H1 (cell line): ENCODE measurements around the gene COX10. TPM values are rescaled to one million over a fixed set of nuclear protein-coding genes. Genes with fewer than 3 reads are reported as not detected.
A peak's percentile ranks its signal among the peaks of the same experiment; 100 is the strongest.

Source experiments
- CTCF ChIA-PET: fragments of 300-600 bp; sonication (Branson Sonifier 250); formaldehyde crosslinking; loops from one replicate; lab custom pipeline; 2021; ENCODE audit not compliant: partially characterized antibody; lab: Charles Lee
- POLR2A ChIA-PET: fragments of 300-600 bp; sonication (Branson Sonifier 250); formaldehyde crosslinking; loops from one replicate; lab custom pipeline; 2021; ENCODE audit warnings: inconsistent platforms; ENCODE audit not compliant: partially characterized antibody; lab: Charles Lee
- DNase-seq, 2 experiments: peaks; one replicate each; pipeline versions ENCODE4 v3.0.0 to v3.0.0-alpha.2; 2010 to 2022; ENCODE audit warnings: low spot score in 2 of 2, low read depth in 1 of 2, mixed read lengths in 1 of 2
- FAIRE-seq: peaks from 2 replicates; lab custom pipeline; 2011; peaks lifted over from hg19 to GRCh38; lab: Jason Lieb, UNC
- H2AFZ ChIP-seq: 2 replicates; pipeline ENCODE4 v1.8.1; 2012; ENCODE audit warnings: low read length, inconsistent platforms
- H2AK5ac ChIP-seq: 2 replicates; pipeline ENCODE4 v1.6.1; 2013; ENCODE audit warnings: low read depth, low read length
- H2BK120ac ChIP-seq: replicated peaks from 2 replicates; pipeline ENCODE3; 2013; ENCODE audit warnings: low read depth, low read length, inconsistent platforms
- H2BK12ac ChIP-seq: 2 replicates; pipeline ENCODE4 v1.6.1; 2013; ENCODE audit warnings: low read depth, low read length
- H2BK15ac ChIP-seq: 2 replicates; pipeline ENCODE4 v1.6.1; 2013; ENCODE audit warnings: low read length
- H2BK20ac ChIP-seq: 2 replicates; pipeline ENCODE4 v1.6.1; 2013; ENCODE audit warnings: low read length
- H2BK5ac ChIP-seq: 2 replicates; pipeline ENCODE4 v1.6.1; 2013; ENCODE audit warnings: low read depth, low read length
- H3K14ac ChIP-seq: 2 replicates; pipeline ENCODE4 v1.6.1; 2013; ENCODE audit warnings: inconsistent platforms; ENCODE audit not compliant: insufficient read length
- H3K18ac ChIP-seq: 2 replicates; pipeline ENCODE4 v1.6.1; 2013; ENCODE audit warnings: low read length; ENCODE audit errors: extremely low read depth
- H3K23ac ChIP-seq: 2 replicates; pipeline ENCODE4 v1.6.1; 2013; ENCODE audit warnings: inconsistent platforms; ENCODE audit not compliant: insufficient read length
- H3K23me2 ChIP-seq: 2 replicates; pipeline ENCODE4 v1.6.1; 2013; ENCODE audit warnings: low read depth, low read length
- H3K27ac ChIP-seq: 2 replicates; pipeline ENCODE4 v1.6.1; 2011; ENCODE audit warnings: low read depth, low read length, inconsistent platforms
- H3K27me3 ChIP-seq, 4 experiments: replicated peaks in 1 of 4; 1 replicate in 1 of 4; 2 replicates in 3 of 4; pipeline versions ENCODE4 v1.6.1 to v1.8.1; 2011 to 2013; ENCODE audit warnings: low read length in 3 of 4, mild to moderate bottlenecking in 3 of 4, inconsistent platforms in 2 of 4, mixed read lengths in 2 of 4, moderate library complexity in 1 of 4; ENCODE audit not compliant: control insufficient read depth in 3 of 4, insufficient read depth in 3 of 4; ENCODE audit errors: extremely low read depth in 1 of 4
- H3K36me3 ChIP-seq, 4 experiments: 2 replicates each; pipeline versions ENCODE4 v1.6.1 to v1.8.1; 2011 to 2013; ENCODE audit warnings: mild to moderate bottlenecking in 4 of 4, low read length in 3 of 4, moderate library complexity in 2 of 4, control low read depth in 1 of 4, inconsistent platforms in 1 of 4; ENCODE audit not compliant: insufficient read depth in 4 of 4, control insufficient read depth in 2 of 4
- H3K4ac ChIP-seq: replicated peaks from 2 replicates; pipeline ENCODE3; 2013; ENCODE audit warnings: low read length, low read depth, mixed read lengths, inconsistent platforms; ENCODE audit not compliant: insufficient read length
- H3K4me1 ChIP-seq, 4 experiments: replicated peaks in 1 of 4; 1 replicate in 1 of 4; 2 replicates in 3 of 4; pipeline versions ENCODE4 v1.6.1 to v1.8.1; 2011 to 2013; ENCODE audit warnings: low read length in 3 of 4, inconsistent platforms in 2 of 4, mixed read lengths in 1 of 4; ENCODE audit not compliant: insufficient read depth in 4 of 4, control insufficient read depth in 3 of 4
- H3K4me2 ChIP-seq, 2 experiments: 2 replicates each; pipeline versions ENCODE4 v1.6.1 to v1.8.1; 2011 to 2013; ENCODE audit warnings: low read depth in 2 of 2, low read length in 2 of 2, control low read depth in 1 of 2, inconsistent platforms in 1 of 2, mild to moderate bottlenecking in 1 of 2; ENCODE audit not compliant: insufficient read depth in 1 of 2
- H3K4me3 ChIP-seq, 4 experiments: fragments of 200-600, 300-600 bp in 1 of 4; sonication (generic), shearing (Covaris generic), sonication (Bioruptor Twin) in 1 of 4; 2 replicates each; pipeline versions ENCODE4 v1.5.1 to v1.8.1; 2011 to 2016; ENCODE audit warnings: low read length in 4 of 4, low read depth in 3 of 4, control low read depth in 2 of 4, inconsistent platforms in 2 of 4, mild to moderate bottlenecking in 2 of 4, mixed read lengths in 1 of 4, moderate library complexity in 1 of 4; ENCODE audit not compliant: insufficient read depth in 2 of 4; ENCODE audit errors: extremely low read depth in 1 of 4
- H3K56ac ChIP-seq: replicated peaks from 2 replicates; pipeline ENCODE3; 2013; ENCODE audit warnings: low read depth, mild to moderate bottlenecking, mixed read lengths, low read length, inconsistent platforms; ENCODE audit not compliant: insufficient read length
- H3K79me1 ChIP-seq: 2 replicates; pipeline ENCODE4 v1.6.1; 2013; ENCODE audit warnings: low read depth, low read length, control low read depth
- H3K79me2 ChIP-seq, 2 experiments: 2 replicates each; pipeline versions ENCODE4 v1.6.1 to v1.8.1; 2012 to 2013; ENCODE audit warnings: low read length in 2 of 2, mild to moderate bottlenecking in 2 of 2, inconsistent platforms in 1 of 2; ENCODE audit not compliant: insufficient read depth in 2 of 2, control insufficient read depth in 1 of 2
- H3K9ac ChIP-seq, 4 experiments: replicated peaks in 1 of 4; 1 replicate in 1 of 4; 2 replicates in 3 of 4; pipeline versions ENCODE4 v1.6.1 to v1.8.1; 2011 to 2013; ENCODE audit warnings: low read depth in 3 of 4, low read length in 3 of 4, control low read depth in 2 of 4, mild to moderate bottlenecking in 2 of 4, moderate library complexity in 2 of 4, inconsistent platforms in 1 of 4; ENCODE audit errors: extremely low read depth in 1 of 4
- H3K9me3 ChIP-seq, 2 experiments: 2 replicates each; pipeline versions ENCODE4 v1.6.1 to v1.8.1; 2012 to 2013; ENCODE audit warnings: mild to moderate bottlenecking in 2 of 2, moderate library complexity in 2 of 2, control low read depth in 1 of 2, inconsistent platforms in 1 of 2, low read depth in 1 of 2, low read length in 1 of 2, mixed read lengths in 1 of 2; ENCODE audit not compliant: insufficient read depth in 2 of 2
- H4K20me1 ChIP-seq, 2 experiments: replicated peaks in 1 of 2; 2 replicates each; pipeline versions ENCODE3 to v1.8.1; 2011 to 2013; ENCODE audit warnings: inconsistent platforms in 2 of 2, low read length in 2 of 2, mild to moderate bottlenecking in 1 of 2; ENCODE audit not compliant: insufficient read depth in 2 of 2, control insufficient read depth in 1 of 2
- H4K5ac ChIP-seq: 2 replicates; pipeline ENCODE4 v1.6.1; 2013; ENCODE audit warnings: low read length, low read depth, mixed read lengths, inconsistent platforms; ENCODE audit not compliant: insufficient read length
- H4K8ac ChIP-seq: 2 replicates; pipeline ENCODE4 v1.8.0; 2013; ENCODE audit warnings: mild to moderate bottlenecking, moderate library complexity, low read length, inconsistent platforms; ENCODE audit not compliant: insufficient read depth; ENCODE audit errors: extremely low read depth
- H4K91ac ChIP-seq: replicated peaks from 2 replicates; pipeline ENCODE3; 2013; ENCODE audit warnings: low read length, mixed read lengths, inconsistent platforms; ENCODE audit not compliant: insufficient read length
- MAFK ChIP-seq: IDR thresholded peaks from 2 replicates; pipeline ENCODE4 v1.6.1; 2012; ENCODE audit warnings: low read depth, mild to moderate bottlenecking, improper control_type of control experiment, low read length
- RXRA ChIP-seq: IDR thresholded peaks from 2 replicates; pipeline ENCODE4 v1.6.1; 2011; ENCODE audit warnings: low read depth, mild to moderate bottlenecking, low read length, moderate library complexity; ENCODE audit not compliant: insufficient read depth
- WGBS, 2 experiments: shearing (Covaris generic) in 1 of 2; methylation state at CpG; one replicate each; pipeline versions ENCODE4 v1.1.6 to v1.1.7; 2013 to 2015; ENCODE audit warnings: low lambda C conversion rate in 2 of 2, mixed read lengths in 2 of 2, inconsistent platforms in 1 of 2, low coverage in 1 of 2, missing lambda C conversion rate in 1 of 2; ENCODE audit not compliant: insufficient replicate concordance in 2 of 2, insufficient coverage in 1 of 2, insufficient read length in 1 of 2; ENCODE audit errors: extremely low coverage in 1 of 2, missing lambda C conversion rate in 1 of 2; 5-methylcytosine and 5-hydroxymethylcytosine counted together
- polyA plus RNA-seq, 7 experiments: library from polyadenylated mRNA; depleted of rRNA in 3 of 7; stranded (reverse) in 5 of 7; unstranded in 2 of 7; fragments of >200 nt in 5 of 7; fragments of 200-250 nt in 2 of 7; gene quantifications; 1 replicate in 5 of 7; 2 replicates in 1 of 7; 4 replicates in 1 of 7; pipeline versions ENCODE4 v1.2.1 to v1.2.3, GENCODE V29; 2011 to 2013; ENCODE audit warnings: missing spikeins in 2 of 7, mixed read lengths in 2 of 7
- total RNA-seq: library from RNA; stranded (reverse); fragmentation: NEBNext Ultra II Directional; extraction: Animal tissue kit (Norgen Biotek cat#: 25700); gene quantifications from 2 replicates; pipeline ENCODE4 v1.2.1, GENCODE V29; 2021

The COX10 gene
- total and polyA plus RNA-seq, 2 of the 8 experiments (the other 6 are each of a cell fraction or from before 2014, with no cell fraction given), result 18.0 to 23.0 TPM

DNA sequence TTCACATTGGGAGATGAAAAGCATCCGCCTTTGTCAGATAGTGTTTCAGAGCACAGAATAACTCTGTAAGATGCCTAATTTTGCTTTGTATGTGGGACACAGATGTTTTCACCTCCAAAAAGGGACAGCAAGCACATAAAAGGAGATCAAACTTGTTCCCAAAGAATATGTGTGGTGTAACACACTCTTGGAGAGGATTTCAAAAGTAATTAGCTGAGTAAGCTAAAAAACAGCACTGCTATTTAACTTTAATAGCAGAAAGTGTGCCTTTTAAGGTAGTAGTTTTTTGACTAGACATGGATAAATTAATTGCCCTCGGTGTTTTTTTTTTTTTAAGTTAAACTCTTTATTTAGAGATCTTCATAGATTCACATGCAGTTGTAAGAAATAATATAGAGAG lies 65.2 kb downstream of the COX10 start:
- no peak overlapping the region for H2BK12ac ChIP-seq
- H3K23ac ChIP-seq, result no peak overlapping the region
- H3K23me2 ChIP-seq, result no peaks in the 10 kb centered on the region
- 83% methylated on average over 2 of the region's 2 CpGs; no CpG with 5 or more reads in 1 of the 2 experiments for WGBS, 2 experiments
- ChIA-PET POLR2A (no interaction called here), CTCF (interaction anchor here (0.6 to 0.7 kb wide), 2 partner anchors 301 to 778 kb away, joined by 3 read pairs; no protein-coding TSS in a partner anchor)
- no peaks in the 10 kb centered on the region for H3K27me3 ChIP-seq
- H3K27ac ChIP-seq, result no peak overlapping the region
- H4K20me1 ChIP-seq, result no peaks in the 10 kb centered on the region
- no peak overlapping the region for H2AFZ ChIP-seq
- H3K18ac ChIP-seq, result no peak overlapping the region
- FAIRE-seq (no peak), DNase-seq (no peak)
- H4K91ac ChIP-seq, result no peak overlapping the region
- H4K8ac ChIP-seq, result no peak overlapping the region
- no peak overlapping the region for H2BK15ac ChIP-seq
- H3K4ac ChIP-seq, result no peak overlapping the region
- peaks cover 0 to 7% of the 10 kb centered on the region in 2 experiments; a peak in 1 of 4 replicates for H3K79me2 ChIP-seq
- no peaks in the 10 kb centered on the region for H3K79me1 ChIP-seq
- no peak overlapping the region for H2BK120ac ChIP-seq
- H3K4me2 ChIP-seq, result no peak overlapping the region
- no peaks in the 10 kb centered on the region for H3K36me3 ChIP-seq
- no peak overlapping the region for H3K4me3 ChIP-seq
- no peak overlapping the region for H3K56ac ChIP-seq
- H2BK20ac ChIP-seq, result no peak overlapping the region
- H2AK5ac ChIP-seq, result no peak overlapping the region
- TF ChIP-seq MAFK (peak; percentile 88), RXRA (no peak)
- H3K9ac ChIP-seq, result no peak overlapping the region
- no peak overlapping the region for H4K5ac ChIP-seq
- H2BK5ac ChIP-seq, result no peak overlapping the region
- peaks cover 0 to 11% (median 0%) of the 10 kb centered on the region in 4 experiments; a peak in 2 of 7 replicates for H3K4me1 ChIP-seq
- no peaks in the 10 kb centered on the region for H3K9me3 ChIP-seq
- no peak overlapping the region for H3K14ac ChIP-seq
